GM06990 (cell line): ENCODE results near the gene CYBC1.

ENCODE experiments used
- DNase-seq: peaks from one replicate; pipeline ENCODE4 v3.0.0-alpha.2; 2011; ENCODE audit not compliant: insufficient read length; ENCODE audit errors: extremely low read depth
- H3K27me3 ChIP-seq: replicated peaks from 2 replicates; pipeline ENCODE4 v1.6.0; 2011; ENCODE audit warnings: low read length; ENCODE audit not compliant: control insufficient read depth, insufficient read depth
- H3K36me3 ChIP-seq: 2 replicates; pipeline ENCODE4 v1.5.1; 2011; ENCODE audit warnings: low read length; ENCODE audit not compliant: control insufficient read depth, insufficient read depth
- H3K4me3 ChIP-seq: replicated peaks from 2 replicates; pipeline ENCODE4 v1.5.1; 2011; ENCODE audit warnings: low read depth, mild to moderate bottlenecking, control low read depth, low read length
- TF ChIP-seq, protein P1 (sequence below): IDR thresholded peaks from 2 replicates; pipeline ENCODE4 v1.5.1; 2011; ENCODE audit warnings: low read length, control low read depth, mild to moderate bottlenecking, inconsistent platforms; ENCODE audit not compliant: insufficient read depth, poor library complexity, severe bottlenecking

The CYBC1 gene

DNA sequence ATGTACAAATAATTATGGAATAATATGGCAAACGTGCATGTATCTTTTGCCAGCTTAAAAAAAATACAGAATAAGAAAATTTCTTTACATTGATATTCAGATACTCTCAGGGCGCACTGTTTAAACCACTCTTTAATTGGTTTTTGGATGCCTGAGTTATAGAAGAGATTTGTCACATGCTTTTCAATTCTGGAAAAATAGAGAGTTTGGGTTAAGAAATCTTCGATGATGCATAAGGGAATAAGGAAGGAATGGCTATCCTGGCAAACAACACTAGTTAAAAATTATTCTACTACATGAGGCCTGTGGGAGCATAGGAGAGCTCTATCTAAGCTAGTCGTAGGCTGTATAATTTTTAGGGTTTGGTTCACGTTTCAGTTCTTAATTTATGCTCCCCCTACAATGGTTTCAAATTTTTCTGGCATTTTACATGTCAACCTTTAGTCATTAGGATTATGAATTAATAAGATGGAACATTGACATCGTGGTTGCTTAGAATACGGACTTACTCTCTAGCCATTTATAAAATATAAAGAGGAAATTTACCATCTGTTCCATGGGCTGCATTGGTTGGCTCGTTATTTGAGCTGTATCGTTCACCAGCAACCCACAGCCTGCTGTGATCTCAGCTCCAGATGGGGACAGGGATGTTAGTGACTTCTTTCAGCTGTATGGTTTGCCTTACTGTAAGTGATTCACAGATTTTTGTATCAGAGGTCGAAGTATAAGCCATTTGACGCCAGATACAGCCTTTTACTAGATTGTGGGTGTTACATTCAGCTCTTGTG lies 23.9 kb upstream of the CYBC1 start:
- TF ChIP-seq, protein P1, sequence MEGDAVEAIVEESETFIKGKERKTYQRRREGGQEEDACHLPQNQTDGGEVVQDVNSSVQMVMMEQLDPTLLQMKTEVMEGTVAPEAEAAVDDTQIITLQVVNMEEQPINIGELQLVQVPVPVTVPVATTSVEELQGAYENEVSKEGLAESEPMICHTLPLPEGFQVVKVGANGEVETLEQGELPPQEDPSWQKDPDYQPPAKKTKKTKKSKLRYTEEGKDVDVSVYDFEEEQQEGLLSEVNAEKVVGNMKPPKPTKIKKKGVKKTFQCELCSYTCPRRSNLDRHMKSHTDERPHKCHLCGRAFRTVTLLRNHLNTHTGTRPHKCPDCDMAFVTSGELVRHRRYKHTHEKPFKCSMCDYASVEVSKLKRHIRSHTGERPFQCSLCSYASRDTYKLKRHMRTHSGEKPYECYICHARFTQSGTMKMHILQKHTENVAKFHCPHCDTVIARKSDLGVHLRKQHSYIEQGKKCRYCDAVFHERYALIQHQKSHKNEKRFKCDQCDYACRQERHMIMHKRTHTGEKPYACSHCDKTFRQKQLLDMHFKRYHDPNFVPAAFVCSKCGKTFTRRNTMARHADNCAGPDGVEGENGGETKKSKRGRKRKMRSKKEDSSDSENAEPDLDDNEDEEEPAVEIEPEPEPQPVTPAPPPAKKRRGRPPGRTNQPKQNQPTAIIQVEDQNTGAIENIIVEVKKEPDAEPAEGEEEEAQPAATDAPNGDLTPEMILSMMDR, result no peak
- no peaks in the 10 kb centered on the region for H3K27me3 ChIP-seq
- DNase-seq, result no peak
- no peak overlapping the region for H3K4me3 ChIP-seq
- peaks cover 21% of the 10 kb centered on the region for H3K36me3 ChIP-seq

DNA sequence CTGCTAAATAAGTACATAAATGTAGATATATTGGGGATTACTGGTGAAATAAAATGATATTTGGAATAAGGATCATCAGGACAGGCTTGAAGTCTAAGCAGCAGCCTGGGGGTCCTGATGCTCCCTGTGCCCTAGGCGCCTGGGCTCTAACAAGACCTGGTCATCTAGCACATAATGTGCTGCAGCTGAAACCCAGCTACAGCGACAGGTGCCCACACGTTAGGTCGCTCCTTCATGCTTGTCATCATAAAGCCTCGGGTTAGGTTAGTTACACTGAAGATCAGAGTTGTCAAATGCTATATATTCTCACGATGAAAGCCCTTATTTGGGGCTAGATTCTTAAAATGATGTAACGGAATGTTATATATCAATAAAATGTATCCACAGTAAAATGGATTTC lies 19.5 kb upstream of the CYBC1 start:
- TF ChIP-seq, protein P1, result no peak
- Histone ChIP-seq H3K36me3 (peaks cover 15% of the 10 kb centered on the region), H3K4me3 (no peak overlapping the region), H3K27me3 (no peaks in the 10 kb centered on the region)
- no peak for DNase-seq

DNA sequence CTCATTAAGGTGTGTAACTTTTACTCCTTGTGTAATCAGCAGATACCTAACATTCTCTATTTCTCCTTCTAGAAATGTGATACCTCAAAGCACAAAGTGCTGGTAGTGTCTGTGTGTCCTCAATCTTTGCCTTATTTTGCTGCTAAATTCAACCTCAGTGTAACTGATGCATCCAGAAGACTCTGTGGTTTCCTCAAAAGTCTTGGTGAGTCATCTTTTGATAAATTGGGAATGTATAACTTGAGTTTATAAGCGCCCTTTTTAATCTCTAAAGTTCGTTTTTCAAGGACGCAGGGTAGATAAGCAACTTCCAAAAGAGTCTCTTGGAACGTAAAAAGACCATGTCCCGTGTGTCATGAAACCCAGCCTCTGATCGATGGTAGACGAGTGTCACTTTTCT lies 18.1 kb upstream of the CYBC1 start:
- Histone ChIP-seq H3K27me3 (no peaks in the 10 kb centered on the region), H3K36me3 (peaks cover 21% of the 10 kb centered on the region), H3K4me3 (no peak overlapping the region)
- no peak for DNase-seq
- TF ChIP-seq, protein P1, result no peak

DNA sequence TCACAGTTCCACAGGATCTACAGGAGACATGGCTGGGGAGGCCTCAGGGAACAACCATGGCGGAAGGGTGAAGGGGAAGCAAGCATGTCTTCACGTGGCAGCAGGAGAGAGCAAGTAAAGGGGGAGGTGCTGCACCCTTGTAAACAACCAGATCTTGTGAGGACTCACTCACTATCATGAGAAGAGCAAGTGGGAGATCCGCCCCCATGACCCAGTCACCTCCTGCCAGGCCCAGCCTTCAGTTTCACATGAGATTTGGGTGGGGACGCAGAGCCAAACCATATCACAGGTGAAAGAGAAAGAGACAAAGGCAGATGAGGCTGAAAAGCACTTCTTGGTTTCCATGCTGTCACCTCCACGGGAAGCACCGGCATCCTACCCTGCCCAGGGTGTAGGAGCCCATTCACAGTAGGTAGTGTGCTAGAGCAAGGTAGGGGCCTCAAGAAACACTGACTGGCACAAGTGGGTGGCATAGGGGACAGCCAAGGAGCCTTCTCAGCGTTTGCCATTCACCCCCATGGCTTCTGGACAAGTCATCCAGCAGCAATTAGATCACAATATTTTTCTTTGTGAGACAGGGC lies 14.6 kb upstream of the CYBC1 start:
- TF ChIP-seq, protein P1, result no peak
- no peak for DNase-seq
- Histone ChIP-seq H3K36me3 (peaks cover 40% of the 10 kb centered on the region), H3K4me3 (no peak overlapping the region), H3K27me3 (no peaks in the 10 kb centered on the region)

DNA sequence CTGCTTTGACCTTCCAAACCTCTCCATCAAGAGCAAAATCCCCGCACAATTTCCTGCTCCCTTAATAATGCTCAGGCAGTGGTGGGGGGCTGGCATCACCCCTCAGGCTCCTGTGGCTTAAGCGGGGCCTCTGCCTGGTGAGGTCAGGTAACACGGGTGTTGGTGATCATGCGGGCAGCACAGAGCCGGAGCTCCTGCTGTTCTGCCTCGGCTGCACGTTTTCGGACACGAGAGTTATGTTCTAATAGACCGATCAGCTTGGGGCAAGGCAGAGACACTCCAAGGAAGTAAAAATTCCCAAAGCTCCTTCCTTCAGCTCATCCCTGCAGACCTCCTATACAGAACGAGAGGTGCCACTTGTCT lies 14.0 kb upstream of the CYBC1 start:
- TF ChIP-seq, protein P1, result no peak
- DNase-seq, result no peak
- Histone ChIP-seq H3K36me3 (peaks cover 39% of the 10 kb centered on the region), H3K4me3 (no peak overlapping the region), H3K27me3 (no peaks in the 10 kb centered on the region)
